GM23338 (cell line): ENCODE results near the gene KCTD1.

ENCODE experiments used
- CTCF ChIP-seq, 2 experiments: fragments of 200-600 bp in 1 of 2; sonication (generic) in 1 of 2; conservative IDR thresholded peaks; 2 replicates each; pipeline versions ENCODE4 v1.5.1 to v1.6.1; 2016 to 2017; ENCODE audit warnings: antibody characterized with exemption in 2 of 2, low read depth in 2 of 2, mild to moderate bottlenecking in 2 of 2, moderate library complexity in 1 of 2
- EZH2 ChIP-seq: fragments of 200-600 bp; sonication (generic); IDR thresholded peaks from one replicate; pipeline ENCODE4 v1.8.0; 2017; ENCODE audit warnings: antibody characterized with exemption, mild to moderate bottlenecking, low read depth; ENCODE audit not compliant: unreplicated experiment

- TF ChIP-seq CTCF (conservative IDR thresholded peaks at IDR 0.05; ENCODE audit: low read depth in 2 of 2), result no peak
- TF ChIP-seq EZH2, result no peak
Observed at GRCh38 chr18:26519114-26519513, 29.2 kb downstream of the KCTD1 start.
